Hematopoietic multipotent progenitor cell (in vitro differentiated cells): ENCODE measurements around the gene NPM1. TPM values are rescaled to one million over a fixed set of nuclear protein-coding genes. Genes with fewer than 3 reads are reported as not detected.
"Not testable (repeated sequence)": the region's sequence is repeated elsewhere in the genome, so short reads cannot be mapped to it uniquely, and the experiment has no call there.

Experiments used
- DNase-seq, 3 donors: peaks; one replicate each; pipeline ENCODE4 v3.0.0-alpha.2; 2011 to 2015; ENCODE audit warnings: low read depth in 2 of 3, low spot score in 2 of 3
- total RNA-seq: library from RNA; depleted of rRNA; stranded (reverse); fragments of >200 nt; gene quantifications from one replicate; pipeline ENCODE4 v1.2.3, GENCODE V29; 2012

NPM1 gene
- total RNA-seq, 1 donor, result 592 TPM

- peak in 1 of 3 donors; percentile 41 for DNase-seq
Observed at GRCh38 chr5:171410181-171410580, 22.5 kb downstream of the NPM1 start.

- no peak for DNase-seq
Observed at GRCh38 chr5:171412186-171412585, 24.5 kb downstream of the NPM1 start.

GRCh38 chr5:171413153-171413910 lies 25.7 kb downstream of the NPM1 start:
- DNase-seq, result no peak

GRCh38 chr5:171413993-171414392 lies 26.3 kb downstream of the NPM1 start:
- not testable (repeated sequence) for DNase-seq

- no peak for DNase-seq
Observed at GRCh38 chr5:171415115-171415730, 27.6 kb downstream of the NPM1 start.

GRCh38 chr5:171416160-171417049 lies 28.8 kb downstream of the NPM1 start:
- DNase-seq, result no peak

- peak in 2 of 3 donors; percentile 53 to 57 for DNase-seq
Observed at GRCh38 chr5:171418316-171418981, 30.8 kb downstream of the NPM1 start.

GRCh38 chr5:171418982-171419687 lies 31.5 kb downstream of the NPM1 start, which contains the start of gene FGF18:
Gene FGF18, plus strand, starts transcription at chr5:171419647. Its CDS starts 553 bp downstream, at chr5:171420200.
- DNase-seq, result peak in 2 of 3 donors; percentile 29 to 48

- peak in 2 of 3 donors; percentile 31 to 57 for DNase-seq
Observed at GRCh38 chr5:171419688-171420430, 32.2 kb downstream of the NPM1 start.

GRCh38 chr5:171420431-171421241 lies 33.0 kb downstream of the NPM1 start:
- peak in 2 of 3 donors; percentile 13 to 26 for DNase-seq

GRCh38 chr5:171421331-171422262 lies 33.9 kb downstream of the NPM1 start:
- DNase-seq, result no peak

GRCh38 chr5:171422495-171422894 lies 34.8 kb downstream of the NPM1 start:
- no peak for DNase-seq

GRCh38 chr5:171422902-171423663 lies 35.4 kb downstream of the NPM1 start:
- DNase-seq, result peak in 1 of 3 donors; percentile 11

- DNase-seq, result no peak
Observed at GRCh38 chr5:171424726-171425125, 37.1 kb downstream of the NPM1 start.

- DNase-seq, result no peak
Observed at GRCh38 chr5:171425596-171426244, 38.1 kb downstream of the NPM1 start.

GRCh38 chr5:171426266-171426665 lies 38.6 kb downstream of the NPM1 start:
- DNase-seq, result no peak
